NCI-H82 treated with DMSO at 0.1 percent for 48 hours (cell line): ENCODE results near the gene INSIG2.

Experiments
- DNase-seq: peaks from one replicate; lab custom pipeline; 2025; ENCODE audit not compliant: unreplicated experiment; lab: John Stamatoyannopoulos, UW

Gene INSIG2

GRCh38 chr2:118098307-118099030, 10.2 kb downstream of the INSIG2 start:
- DNase-seq = no peak

- DNase-seq = no peak
Measured at GRCh38 chr2:118102433-118103082, 14.3 kb downstream of the INSIG2 start.

GRCh38 chr2:118103951-118104940, 16.0 kb downstream of the INSIG2 start:
- DNase-seq = no peak

GRCh38 chr2:118105497-118105896, 17.2 kb downstream of the INSIG2 start:
- DNase-seq = no peak

- DNase-seq = no peak
Measured at GRCh38 chr2:118106926-118107325, 18.7 kb downstream of the INSIG2 start.

GRCh38 chr2:118110310-118110709, 22.0 kb downstream of the INSIG2 start:
- DNase-seq = no peak

GRCh38 chr2:118110991-118111390, 22.7 kb downstream of the INSIG2 start:
- no peak for DNase-seq

- no peak for DNase-seq
Measured at GRCh38 chr2:118112771-118113334, 24.6 kb downstream of the INSIG2 start.

GRCh38 chr2:118114863-118115262, 26.6 kb downstream of the INSIG2 start:
- DNase-seq = no peak

- DNase-seq = no peak
Measured at GRCh38 chr2:118115761-118116160, 27.5 kb downstream of the INSIG2 start.

GRCh38 chr2:118118479-118118878, 30.2 kb downstream of the INSIG2 start:
- DNase-seq = no peak

GRCh38 chr2:118119158-118119727, 31.0 kb downstream of the INSIG2 start:
- DNase-seq = no peak

GRCh38 chr2:118119761-118120400, 31.6 kb downstream of the INSIG2 start:
- DNase-seq = no peak

- DNase-seq = no peak
Measured at GRCh38 chr2:118120401-118120780, 32.1 kb downstream of the INSIG2 start.

- DNase-seq = no peak
Measured at GRCh38 chr2:118121101-118121500, 32.8 kb downstream of the INSIG2 start.

- no peak for DNase-seq
Measured at GRCh38 chr2:118121986-118122524, 33.8 kb downstream of the INSIG2 start.

GRCh38 chr2:118122594-118123281, 34.5 kb downstream of the INSIG2 start:
- no peak for DNase-seq

GRCh38 chr2:118123561-118124232, 35.4 kb downstream of the INSIG2 start:
- no peak for DNase-seq

GRCh38 chr2:118124288-118124891, 36.1 kb downstream of the INSIG2 start:
- no peak for DNase-seq
